GM12892 (cell line): ENCODE data around the gene LMBRD2.

Experiments
- POLR2A ChIP-seq: IDR thresholded peaks from 2 replicates; pipeline ENCODE4 v1.6.1; 2011; ENCODE audit warnings: low read depth, low read length, control low read depth
- POLR2AphosphoS5 ChIP-seq: IDR thresholded peaks from 2 replicates; pipeline ENCODE4 v1.6.1; 2011; ENCODE audit warnings: low read depth, low read length, control low read depth
- TAF1 ChIP-seq: IDR thresholded peaks from 2 replicates; pipeline ENCODE4 v1.6.1; 2011; ENCODE audit warnings: low read depth, mild to moderate bottlenecking, control low read depth, low read length, borderline replicate concordance

DNA sequence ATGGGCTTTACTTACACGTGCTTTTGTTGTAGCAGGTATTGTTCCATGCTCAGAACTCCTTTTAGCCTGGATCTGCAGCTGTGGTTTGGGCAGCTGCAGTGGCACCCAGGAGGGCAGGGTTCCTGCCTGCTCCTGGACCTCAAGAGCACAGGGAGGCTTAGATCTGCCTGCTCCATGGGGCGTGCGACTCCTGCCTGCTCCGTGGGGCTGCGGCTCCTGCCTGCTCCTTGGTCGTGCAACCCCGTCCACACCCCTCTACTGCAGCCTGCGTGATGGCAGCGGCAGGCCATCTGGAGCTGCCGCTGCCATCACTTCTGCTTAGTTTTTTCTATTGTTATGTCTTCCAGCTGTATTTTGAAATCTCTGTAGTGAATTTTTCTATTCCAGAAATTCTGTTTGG is 73.3 kb downstream of the LMBRD2 start:
- no peak for TF ChIP-seq POLR2A
- no peak for TF ChIP-seq TAF1
- TF ChIP-seq POLR2AphosphoS5: no peak
